Vagina (tissue), 2 donors: ENCODE results near the gene KLK2. TPM values are rescaled to one million over a fixed set of nuclear protein-coding genes. Genes with fewer than 3 reads are reported as not detected.

Source experiments
- DNase-seq, 2 donors: peaks; one replicate each; pipeline ENCODE4 v3.0.0-alpha.2; 2017; ENCODE audit errors: extremely low spot score in 2 of 2
- H3K27ac ChIP-seq: fragments of 200-600 bp; sonication (generic); one replicate; pipeline ENCODE4 v1.5.1; 2019
- H3K27me3 ChIP-seq: fragments of 200-600 bp; sonication (generic); one replicate; pipeline ENCODE4 v1.5.1; 2019
- H3K36me3 ChIP-seq, 2 donors: fragments of 200-600 bp; sonication (generic); one replicate each; pipeline ENCODE4 v1.5.1; 2017 to 2019
- H3K4me1 ChIP-seq: fragments of 200-600 bp; sonication (generic); one replicate; pipeline ENCODE4 v1.5.1; 2019
- H3K4me3 ChIP-seq, 2 donors: fragments of 200-600 bp; sonication (generic); 1 replicate in 1 of 2; 2 replicates in 1 of 2; pipeline ENCODE4 v1.5.1; 2016 to 2019
- H3K9me3 ChIP-seq: fragments of 200-600 bp; sonication (generic); one replicate; pipeline ENCODE4 v1.5.1; 2019
- POLR2A ChIP-seq, 2 donors: fragments of 450-650 bp; IDR thresholded peaks; one replicate each; pipeline ENCODE4 v1.6.1; 2017; ENCODE audit warnings: antibody characterized with exemption in 2 of 2, mild to moderate bottlenecking in 2 of 2, moderate library complexity in 2 of 2
- POLR2AphosphoS5 ChIP-seq, 2 donors: sonication (generic); formaldehyde crosslinking; IDR thresholded peaks; one replicate each; pipeline ENCODE4 v1.9.0; 2017; ENCODE audit warnings: antibody characterized with exemption in 2 of 2, mild to moderate bottlenecking in 2 of 2, low read depth in 1 of 2; ENCODE audit not compliant: insufficient read depth in 1 of 2
- intact Hi-C: fragments of 100-400 bp; cut with DNase I; formaldehyde crosslinking; loops from one replicate; pipeline ENCODE4 v1.15.1; 2023
- total RNA-seq: library from RNA; depleted of rRNA; stranded (reverse); fragments of >200 nt; gene quantifications from one replicate; pipeline ENCODE4 v1.2.3, GENCODE V29; 2016
- TF ChIP-seq, protein P1 (sequence below), 3 experiments: fragments of 450-650 bp in 2 of 3; fragments of 200-600 bp in 1 of 3; sonication (generic) in 1 of 3; IDR thresholded peaks; one replicate each; pipeline ENCODE4 v1.5.1; 2017 to 2019; ENCODE audit warnings: antibody characterized with exemption in 3 of 3, mild to moderate bottlenecking in 2 of 3, moderate library complexity in 2 of 3

The KLK2 gene
- total RNA-seq, 1 donor from 2014 or later: not detected

DNA sequence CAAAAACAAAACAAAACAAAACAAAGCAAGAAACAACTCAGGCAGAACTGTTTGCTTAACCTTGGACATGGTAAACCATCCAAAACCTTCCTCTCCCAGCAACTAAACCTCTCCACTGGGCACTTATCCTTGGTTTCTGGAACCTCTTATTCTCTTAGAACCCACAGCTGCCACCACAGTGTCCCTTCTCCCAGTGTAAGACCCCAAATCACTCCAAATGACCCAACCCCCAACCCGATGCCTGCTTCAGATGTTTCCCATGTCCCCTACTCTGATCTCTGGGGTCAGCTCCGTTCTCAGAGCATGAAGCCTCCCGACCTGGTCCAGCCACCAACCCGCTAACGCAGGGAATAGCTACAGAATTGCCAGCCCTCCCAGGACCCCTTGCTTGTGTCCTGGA, 972 bp downstream of the KLK2 start:
- no peak overlapping the region for H3K27ac ChIP-seq
- H3K27me3 ChIP-seq: no peaks in the 10 kb centered on the region
- no peak overlapping the region for H3K4me3 ChIP-seq
- no peaks in the 10 kb centered on the region for H3K9me3 ChIP-seq
- TF ChIP-seq, protein P1, sequence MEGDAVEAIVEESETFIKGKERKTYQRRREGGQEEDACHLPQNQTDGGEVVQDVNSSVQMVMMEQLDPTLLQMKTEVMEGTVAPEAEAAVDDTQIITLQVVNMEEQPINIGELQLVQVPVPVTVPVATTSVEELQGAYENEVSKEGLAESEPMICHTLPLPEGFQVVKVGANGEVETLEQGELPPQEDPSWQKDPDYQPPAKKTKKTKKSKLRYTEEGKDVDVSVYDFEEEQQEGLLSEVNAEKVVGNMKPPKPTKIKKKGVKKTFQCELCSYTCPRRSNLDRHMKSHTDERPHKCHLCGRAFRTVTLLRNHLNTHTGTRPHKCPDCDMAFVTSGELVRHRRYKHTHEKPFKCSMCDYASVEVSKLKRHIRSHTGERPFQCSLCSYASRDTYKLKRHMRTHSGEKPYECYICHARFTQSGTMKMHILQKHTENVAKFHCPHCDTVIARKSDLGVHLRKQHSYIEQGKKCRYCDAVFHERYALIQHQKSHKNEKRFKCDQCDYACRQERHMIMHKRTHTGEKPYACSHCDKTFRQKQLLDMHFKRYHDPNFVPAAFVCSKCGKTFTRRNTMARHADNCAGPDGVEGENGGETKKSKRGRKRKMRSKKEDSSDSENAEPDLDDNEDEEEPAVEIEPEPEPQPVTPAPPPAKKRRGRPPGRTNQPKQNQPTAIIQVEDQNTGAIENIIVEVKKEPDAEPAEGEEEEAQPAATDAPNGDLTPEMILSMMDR (IDR thresholded peaks at IDR 0.05): no peak
- no peak for TF ChIP-seq POLR2A (IDR thresholded peaks at IDR 0.05)
- TF ChIP-seq POLR2AphosphoS5 (IDR thresholded peaks at IDR 0.05; ENCODE audit: insufficient read depth in 1 of 2, low read depth in 1 of 2): no peak
- DNase-seq: no peak
- intact Hi-C loops: no loop called here
- no peaks in the 10 kb centered on the region for H3K36me3 ChIP-seq
- H3K4me1 ChIP-seq: no peaks in the 10 kb centered on the region

DNA sequence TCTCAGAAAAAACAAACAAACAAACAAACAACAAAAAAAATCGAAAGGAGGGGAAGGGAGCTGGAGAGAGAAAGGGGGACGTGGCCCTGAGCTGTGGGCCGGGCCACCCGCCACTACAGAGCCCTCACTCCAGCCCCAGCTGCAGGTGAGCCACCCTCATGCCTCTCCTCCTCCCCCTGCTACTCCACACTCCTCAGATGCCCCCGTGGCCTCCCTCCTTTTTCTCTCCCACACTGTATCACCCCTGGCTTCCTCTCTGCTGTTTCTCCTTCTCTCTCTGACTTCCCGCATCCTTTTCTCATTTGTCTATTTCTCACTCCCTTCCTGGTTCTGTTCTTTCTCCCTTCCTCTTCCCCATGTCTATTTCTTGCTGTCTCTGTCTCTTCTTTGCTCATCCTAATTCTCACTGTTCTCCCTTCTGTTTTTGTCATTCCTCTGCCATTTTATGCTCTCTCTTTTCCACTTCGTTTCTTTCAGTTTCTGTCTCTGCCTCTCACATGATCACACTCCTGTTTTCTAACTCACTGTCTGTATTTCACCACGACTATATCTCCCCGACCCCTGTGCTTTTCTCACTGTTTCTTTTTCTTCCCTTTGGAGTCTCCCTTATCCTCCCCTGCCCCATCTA, 2.7 kb downstream of the KLK2 start:
- H3K9me3 ChIP-seq: no peaks in the 10 kb centered on the region
- no peak overlapping the region for H3K4me3 ChIP-seq
- no peaks in the 10 kb centered on the region for H3K36me3 ChIP-seq
- TF ChIP-seq POLR2AphosphoS5 (IDR thresholded peaks at IDR 0.05; ENCODE audit: insufficient read depth in 1 of 2, low read depth in 1 of 2) (no peak), POLR2A (IDR thresholded peaks at IDR 0.05) (no peak)
- TF ChIP-seq, protein P1 (IDR thresholded peaks at IDR 0.05): no peak
- no peak overlapping the region for H3K27ac ChIP-seq
- no peaks in the 10 kb centered on the region for H3K4me1 ChIP-seq
- no peak for DNase-seq
- H3K27me3 ChIP-seq: no peaks in the 10 kb centered on the region
- intact Hi-C loops: no loop called here

DNA sequence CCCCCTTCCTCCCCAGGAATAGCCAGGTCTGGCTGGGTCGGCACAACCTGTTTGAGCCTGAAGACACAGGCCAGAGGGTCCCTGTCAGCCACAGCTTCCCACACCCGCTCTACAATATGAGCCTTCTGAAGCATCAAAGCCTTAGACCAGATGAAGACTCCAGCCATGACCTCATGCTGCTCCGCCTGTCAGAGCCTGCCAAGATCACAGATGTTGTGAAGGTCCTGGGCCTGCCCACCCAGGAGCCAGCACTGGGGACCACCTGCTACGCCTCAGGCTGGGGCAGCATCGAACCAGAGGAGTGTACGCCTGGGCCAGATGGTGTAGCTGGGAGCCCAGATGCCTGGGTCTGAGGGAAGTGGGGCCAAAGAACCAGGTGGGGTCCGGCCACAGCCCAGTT, 3.2 kb downstream of the KLK2 start:
- Histone ChIP-seq H3K27ac (no peak overlapping the region), H3K4me3 (no peak overlapping the region), H3K4me1 (no peaks in the 10 kb centered on the region), H3K36me3 (no peaks in the 10 kb centered on the region), H3K27me3 (no peaks in the 10 kb centered on the region), H3K9me3 (no peaks in the 10 kb centered on the region)
- no peak for DNase-seq
- intact Hi-C loops: no loop called here
- no peak for TF ChIP-seq POLR2A (IDR thresholded peaks at IDR 0.05)
- TF ChIP-seq, protein P1 (IDR thresholded peaks at IDR 0.05): no peak
- no peak for TF ChIP-seq POLR2AphosphoS5 (IDR thresholded peaks at IDR 0.05; ENCODE audit: insufficient read depth in 1 of 2, low read depth in 1 of 2)

DNA sequence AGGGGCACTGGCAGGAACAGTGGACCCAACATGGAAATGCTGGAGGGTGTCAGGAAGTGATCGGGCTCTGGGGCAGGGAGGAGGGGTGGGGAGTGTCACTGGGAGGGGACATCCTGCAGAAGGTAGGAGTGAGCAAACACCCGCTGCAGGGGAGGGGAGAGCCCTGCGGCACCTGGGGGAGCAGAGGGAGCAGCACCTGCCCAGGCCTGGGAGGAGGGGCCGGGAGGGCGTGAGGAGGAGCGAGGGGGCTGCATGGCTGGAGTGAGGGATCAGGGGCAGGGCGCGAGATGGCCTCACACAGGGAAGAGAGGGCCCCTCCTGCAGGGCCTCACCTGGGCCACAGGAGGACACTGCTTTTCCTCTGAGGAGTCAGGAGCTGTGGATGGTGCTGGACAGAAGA, 4.1 kb downstream of the KLK2 start:
- Histone ChIP-seq H3K36me3 (no peaks in the 10 kb centered on the region), H3K4me3 (no peak overlapping the region), H3K9me3 (no peaks in the 10 kb centered on the region), H3K4me1 (no peaks in the 10 kb centered on the region), H3K27ac (no peak overlapping the region), H3K27me3 (no peaks in the 10 kb centered on the region)
- TF ChIP-seq POLR2A (IDR thresholded peaks at IDR 0.05) (no peak), POLR2AphosphoS5 (IDR thresholded peaks at IDR 0.05; ENCODE audit: insufficient read depth in 1 of 2, low read depth in 1 of 2) (no peak)
- TF ChIP-seq, protein P1 (IDR thresholded peaks at IDR 0.05): no peak
- intact Hi-C loops: no loop called here
- no peak for DNase-seq

DNA sequence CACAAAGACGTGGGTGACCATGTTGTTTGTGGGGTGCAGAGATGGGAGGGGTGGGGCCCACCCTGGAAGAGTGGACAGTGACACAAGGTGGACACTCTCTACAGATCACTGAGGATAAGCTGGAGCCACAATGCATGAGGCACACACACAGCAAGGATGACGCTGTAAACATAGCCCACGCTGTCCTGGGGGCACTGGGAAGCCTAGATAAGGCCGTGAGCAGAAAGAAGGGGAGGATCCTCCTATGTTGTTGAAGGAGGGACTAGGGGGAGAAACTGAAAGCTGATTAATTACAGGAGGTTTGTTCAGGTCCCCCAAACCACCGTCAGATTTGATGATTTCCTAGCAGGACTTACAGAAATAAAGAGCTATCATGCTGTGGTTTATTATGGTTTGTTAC, 5.6 kb downstream of the KLK2 start:
- no peaks in the 10 kb centered on the region for H3K4me1 ChIP-seq
- H3K9me3 ChIP-seq: no peaks in the 10 kb centered on the region
- no peak for DNase-seq
- H3K27ac ChIP-seq: no peak overlapping the region
- intact Hi-C loops: no loop called here
- H3K27me3 ChIP-seq: no peaks in the 10 kb centered on the region
- H3K4me3 ChIP-seq: no peak overlapping the region
- TF ChIP-seq POLR2A (IDR thresholded peaks at IDR 0.05) (no peak), POLR2AphosphoS5 (IDR thresholded peaks at IDR 0.05; ENCODE audit: insufficient read depth in 1 of 2, low read depth in 1 of 2) (no peak)
- TF ChIP-seq, protein P1 (IDR thresholded peaks at IDR 0.05): no peak
- no peaks in the 10 kb centered on the region for H3K36me3 ChIP-seq
